ENCODE data around the gene ZBTB48. TPM values are rescaled to one million over a fixed set of nuclear protein-coding genes. Genes with fewer than 3 reads are reported as not detected.
"Not testable (repeated sequence)": the region's sequence is repeated elsewhere in the genome, so short reads cannot be mapped to it uniquely, and the experiment has no call there.

ZBTB48 gene
- polyA plus RNA-seq, 4 donors = 27.9 to 42.0 (median 35.7) TPM

DNA sequence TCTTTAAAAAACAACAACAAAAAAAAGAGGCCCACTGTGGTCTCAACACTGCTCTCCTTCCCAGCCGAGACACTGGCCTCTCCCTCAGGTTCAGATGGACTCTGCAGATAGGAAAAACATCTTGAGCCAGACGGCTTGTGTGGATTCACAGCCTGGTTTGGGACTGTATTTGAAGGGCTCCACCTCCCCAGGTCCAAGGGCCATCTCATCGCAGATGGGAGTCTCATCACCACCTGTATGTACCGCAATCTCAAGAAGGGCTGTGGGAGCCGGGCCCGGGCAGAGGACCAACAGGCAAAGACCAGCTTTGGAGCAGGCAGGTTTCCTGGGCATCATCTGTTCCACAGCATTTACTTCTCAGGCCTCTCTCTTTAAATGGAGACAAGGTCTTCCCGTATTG, 10.3 kb downstream of the ZBTB48 start:
- DNase-seq (ENCODE audit: low read depth in 4 of 4, low spot score in 2 of 4) = no peak

DNA sequence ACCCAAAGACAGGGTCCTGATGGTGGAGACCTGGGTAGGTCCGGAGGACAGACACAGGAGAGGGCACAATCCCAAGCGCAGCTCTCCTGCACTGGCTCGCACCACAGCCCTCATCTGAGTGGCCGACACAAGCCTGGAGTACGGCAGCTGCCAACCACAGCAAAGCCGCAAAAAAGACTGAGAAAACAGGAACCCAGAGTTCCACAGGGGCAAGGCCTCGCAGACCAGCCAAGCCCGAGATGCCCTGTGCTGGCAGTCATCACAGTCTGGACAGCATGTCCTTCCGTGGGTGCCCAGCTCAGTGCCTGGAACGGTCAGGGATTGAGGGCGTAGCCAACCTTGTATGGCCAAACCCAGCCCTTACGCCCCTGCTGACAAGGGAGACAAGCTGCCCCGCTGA, 11.4 kb downstream of the ZBTB48 start:
- no peak for DNase-seq (ENCODE audit: low read depth in 4 of 4, low spot score in 2 of 4)

GRCh38 chr1:6591644-6592043, 11.8 kb downstream of the ZBTB48 start:
- no peak for DNase-seq (ENCODE audit: low read depth in 4 of 4, low spot score in 2 of 4)

- DNase-seq (ENCODE audit: low read depth in 4 of 4, low spot score in 2 of 4) = no peak
Observed at GRCh38 chr1:6592441-6592840, 12.6 kb downstream of the ZBTB48 start.

DNA sequence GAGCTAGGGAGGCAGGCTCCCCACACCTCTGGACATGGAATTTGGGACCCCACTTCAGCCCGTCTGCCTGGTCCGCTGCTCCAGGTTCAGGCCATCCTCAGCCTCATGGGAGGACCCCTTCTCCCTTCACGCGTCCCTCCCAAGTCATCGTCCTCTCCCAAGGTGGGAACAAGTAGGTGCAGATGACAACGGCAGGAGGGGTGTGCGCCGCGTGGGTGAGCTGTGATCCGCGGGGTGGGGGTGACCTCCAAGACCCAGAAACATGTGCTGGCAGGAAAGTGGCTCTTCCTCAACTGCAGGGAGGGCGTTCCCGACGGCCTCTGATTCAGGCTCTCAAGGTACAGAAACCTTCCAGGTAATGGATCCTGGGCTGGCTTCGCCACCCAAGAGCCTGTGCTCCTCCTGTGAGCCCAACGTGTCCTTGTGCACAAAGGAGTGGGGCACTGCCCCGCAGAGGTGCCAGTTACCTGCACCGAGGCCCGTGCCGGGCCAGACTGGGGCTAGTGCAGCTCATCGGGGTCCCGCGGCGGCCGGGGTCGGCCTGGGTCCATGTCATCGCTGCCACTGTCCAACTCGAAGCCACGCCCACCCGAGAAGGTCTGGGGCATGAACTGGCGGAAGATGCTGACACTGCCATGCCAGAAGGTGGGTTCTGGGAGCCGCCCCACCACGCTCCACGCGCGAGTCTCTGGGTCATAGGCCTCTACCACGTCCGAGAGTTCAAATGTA, 13.2 kb downstream of the ZBTB48 start:
- no peak for DNase-seq (ENCODE audit: low read depth in 4 of 4, low spot score in 2 of 4)

DNA sequence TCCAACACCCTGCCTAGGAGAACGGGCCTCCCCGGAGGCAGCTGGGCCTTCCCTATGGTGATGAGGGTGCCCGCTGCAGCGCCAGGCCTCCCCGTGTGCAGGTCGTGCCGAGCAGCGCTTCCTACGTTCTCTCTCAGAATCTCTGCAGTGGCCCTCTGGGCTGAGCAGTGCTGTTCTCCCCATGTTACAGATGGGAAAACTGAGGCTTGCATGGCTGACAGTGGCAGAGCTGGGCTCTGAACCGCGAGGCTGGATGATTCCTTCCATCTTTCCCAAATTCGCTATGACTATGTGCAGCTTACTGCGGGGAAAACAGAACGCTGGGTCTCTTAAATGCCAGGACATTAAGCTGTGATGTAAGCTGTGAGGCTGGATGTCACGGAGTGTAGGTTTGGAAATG, 14.0 kb downstream of the ZBTB48 start:
- no peak for DNase-seq (ENCODE audit: low read depth in 4 of 4, low spot score in 2 of 4)

- DNase-seq (ENCODE audit: low read depth in 4 of 4, low spot score in 2 of 4) = no peak
Observed at GRCh38 chr1:6594977-6595740, 15.4 kb downstream of the ZBTB48 start.

DNA sequence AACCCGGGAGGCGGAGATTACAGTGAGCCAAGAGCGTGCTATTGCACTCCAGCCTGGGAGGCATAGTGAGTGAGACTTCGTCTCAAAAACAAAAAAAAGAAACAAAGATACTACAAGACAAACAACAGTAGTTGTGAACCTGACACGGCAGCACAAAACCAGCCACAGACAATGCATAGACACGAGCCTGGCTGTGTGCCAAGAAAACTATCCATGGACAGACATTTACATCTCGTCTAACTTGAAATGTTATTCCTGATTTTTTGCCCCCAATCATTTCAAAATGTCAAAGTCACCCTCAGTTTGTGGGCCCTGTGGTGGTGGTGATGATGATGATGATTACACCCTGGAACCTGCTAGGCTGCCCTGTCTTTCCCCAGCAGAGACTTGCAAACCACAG, 16.6 kb downstream of the ZBTB48 start:
- DNase-seq (ENCODE audit: low read depth in 4 of 4, low spot score in 2 of 4) = no peak

DNA sequence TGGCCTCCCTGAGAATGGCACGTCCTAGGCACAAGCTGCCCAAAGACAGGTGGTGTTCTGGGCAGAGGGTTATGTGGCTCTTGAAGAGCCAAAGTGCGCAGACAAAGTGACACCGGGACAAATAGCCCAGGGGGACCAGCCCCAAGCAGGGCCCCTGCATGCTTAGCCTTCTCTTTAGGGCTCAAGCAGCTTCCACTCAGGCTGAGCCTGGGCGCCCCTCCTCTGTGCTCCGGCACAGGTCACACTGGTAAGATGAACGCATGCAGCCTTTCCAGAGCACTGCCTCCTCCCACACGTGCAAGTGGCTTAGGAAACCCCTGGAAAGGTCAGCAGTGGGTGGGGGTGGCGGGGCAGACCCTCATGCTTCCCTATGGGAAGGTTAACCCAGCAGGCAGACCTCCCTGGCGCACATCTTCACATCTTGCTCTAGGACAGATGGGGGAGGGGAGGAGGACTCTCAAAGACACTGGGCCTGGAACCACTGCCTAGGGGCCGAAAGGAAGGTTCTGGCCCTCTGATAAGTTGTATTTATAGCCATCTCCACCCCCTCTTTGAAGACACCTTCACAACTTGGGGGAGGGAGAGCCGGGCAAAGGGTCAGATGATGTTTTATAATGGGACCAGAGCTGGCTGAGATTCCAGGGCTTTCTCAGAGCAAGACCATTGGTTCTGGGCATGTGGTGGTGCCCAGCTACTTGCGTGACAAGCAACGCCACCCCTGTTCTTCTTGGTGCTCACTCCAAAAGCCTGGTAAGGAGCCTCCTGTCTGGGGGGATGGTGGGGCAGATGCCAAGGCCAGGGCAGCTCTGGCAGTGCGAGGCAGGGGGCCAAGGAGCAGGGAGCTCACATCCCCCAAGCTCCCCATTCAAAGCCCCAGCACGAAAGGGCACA, 17.3 kb downstream of the ZBTB48 start:
- DNase-seq (ENCODE audit: low read depth in 4 of 4, low spot score in 2 of 4) = no peak

DNA sequence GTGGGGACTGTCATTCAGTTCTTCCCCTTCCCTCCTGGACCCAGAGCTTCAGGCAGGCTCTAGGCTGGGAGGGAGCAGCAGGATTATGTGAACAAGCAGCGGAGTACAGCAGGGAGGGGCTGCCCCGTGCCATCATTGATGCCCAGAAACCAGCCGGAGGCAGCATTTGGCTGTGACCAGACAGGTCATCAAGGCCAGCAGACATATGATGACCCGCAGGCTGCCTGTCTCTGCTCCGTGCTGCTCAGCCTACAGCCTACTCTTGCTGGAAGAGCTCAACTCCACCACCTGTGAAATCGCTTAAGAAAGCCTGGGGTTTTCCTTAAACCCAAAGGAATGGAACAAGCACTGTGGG, 18.0 kb downstream of the ZBTB48 start:
- no peak for DNase-seq (ENCODE audit: low read depth in 4 of 4, low spot score in 2 of 4)

DNA sequence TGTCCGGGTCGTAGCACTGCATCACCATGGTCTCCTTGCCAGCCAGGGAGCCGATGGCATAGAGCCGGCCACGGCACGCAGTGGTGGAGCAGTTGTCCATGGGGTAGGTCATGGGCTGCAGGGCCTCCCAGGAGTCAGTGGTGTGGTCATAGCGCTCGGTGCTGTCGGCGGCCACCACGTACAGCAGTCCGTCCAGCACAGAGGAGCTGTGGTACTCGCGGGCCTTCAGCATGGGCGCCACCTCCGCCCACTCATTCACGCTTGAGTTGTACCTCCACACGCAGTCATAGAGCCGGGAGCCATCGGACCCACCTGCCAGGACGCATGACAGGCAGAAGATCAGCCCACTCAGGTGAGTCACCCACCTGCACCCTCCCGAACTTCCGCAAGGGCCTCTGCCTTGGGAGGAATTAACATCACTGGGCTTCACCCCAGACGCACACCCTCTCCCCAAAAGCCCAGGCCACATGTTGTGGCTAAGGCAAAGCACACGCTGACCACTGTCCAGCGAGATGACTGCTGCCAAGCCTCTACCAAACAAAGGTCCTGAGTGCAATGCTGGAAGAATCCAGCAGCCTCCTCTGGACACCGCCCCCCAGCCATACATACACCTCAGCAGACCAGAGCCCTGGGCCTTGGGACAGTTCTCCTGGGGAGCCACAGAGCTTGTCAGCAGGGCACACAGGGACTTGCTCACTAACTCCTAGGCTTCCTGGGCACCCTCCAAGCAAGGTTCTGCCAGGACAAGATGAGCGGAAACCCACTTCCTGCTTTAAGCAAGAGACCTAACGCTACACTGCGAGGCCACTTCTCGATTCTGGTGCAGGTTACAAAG, 19.6 kb downstream of the ZBTB48 start:
- DNase-seq (ENCODE audit: low read depth in 4 of 4, low spot score in 2 of 4) = no peak

GRCh38 chr1:6599991-6600390, 20.2 kb downstream of the ZBTB48 start:
- DNase-seq (ENCODE audit: low read depth in 4 of 4, low spot score in 2 of 4) = not testable (repeated sequence)

- no peak for DNase-seq (ENCODE audit: low read depth in 4 of 4, low spot score in 2 of 4)
Observed at GRCh38 chr1:6600410-6601048, 20.7 kb downstream of the ZBTB48 start.

- DNase-seq (ENCODE audit: low read depth in 4 of 4, low spot score in 2 of 4) = no peak
Observed at GRCh38 chr1:6601049-6601922, 21.5 kb downstream of the ZBTB48 start.

DNA sequence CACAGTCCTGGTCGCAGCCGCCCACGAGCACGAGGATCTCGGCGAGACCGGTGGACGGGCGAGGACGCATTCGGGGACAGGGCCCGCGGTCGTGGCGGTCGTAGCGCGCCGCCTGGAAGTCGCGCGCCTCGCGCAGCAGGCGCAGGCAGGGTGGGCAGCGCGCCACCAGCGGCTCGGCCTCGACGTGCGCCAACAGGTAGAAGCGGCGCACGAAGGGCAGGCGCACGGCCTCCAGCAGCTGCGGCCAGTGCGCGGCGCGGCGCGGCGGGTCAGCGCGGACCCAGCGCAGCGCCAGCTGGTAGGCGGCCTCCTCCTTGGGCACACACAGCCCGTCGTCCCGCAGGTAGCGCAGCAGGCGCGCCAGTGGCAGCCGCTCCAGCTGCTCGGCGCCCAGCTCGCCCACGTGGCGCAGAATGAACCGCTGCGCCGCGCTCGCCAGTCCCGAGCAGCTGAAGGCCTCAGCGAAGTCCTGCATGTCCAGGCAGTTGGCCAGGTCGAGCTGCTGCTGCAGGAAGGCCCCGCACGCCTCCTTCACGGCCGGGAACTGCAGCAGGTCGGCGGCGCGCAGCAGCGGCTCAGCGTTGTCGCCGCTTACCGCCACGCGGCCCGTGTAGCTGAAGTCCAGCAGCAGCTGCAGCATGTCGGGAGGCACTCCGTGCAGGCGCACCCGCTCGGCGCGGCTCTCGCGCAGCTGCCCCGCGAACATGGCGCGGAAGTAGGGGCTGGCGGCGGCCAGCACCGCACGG, 22.3 kb downstream of the ZBTB48 start:
- no peak for DNase-seq (ENCODE audit: low read depth in 4 of 4, low spot score in 2 of 4)

DNA sequence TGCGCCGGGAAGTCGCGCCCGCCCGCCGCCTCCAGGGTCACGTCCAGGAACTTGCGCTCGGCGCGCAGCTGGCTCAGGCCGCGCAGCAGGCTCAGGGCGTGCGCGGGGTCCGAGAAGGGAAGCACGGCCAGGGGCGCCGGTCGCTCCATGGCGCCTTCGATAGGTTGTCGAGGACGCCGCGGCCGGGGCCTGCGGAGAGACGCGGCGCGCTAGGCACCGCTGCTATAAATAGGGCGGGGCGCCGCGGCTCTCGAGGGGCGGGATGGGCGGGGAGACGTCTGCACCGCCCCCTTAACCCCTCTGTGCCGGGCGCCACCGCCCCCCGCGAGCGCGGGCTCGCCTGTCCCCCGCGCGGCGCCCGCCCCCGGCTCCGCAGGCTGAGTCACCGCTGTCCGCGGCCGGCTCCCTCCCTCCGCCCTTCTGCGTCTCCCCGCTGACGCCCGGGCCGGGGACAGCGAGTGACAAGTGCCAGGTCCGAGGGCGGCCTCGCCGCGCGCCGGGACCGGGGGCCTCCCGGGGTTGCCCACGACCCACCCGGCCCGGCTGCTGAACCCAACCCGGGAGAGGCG, 23.0 kb downstream of the ZBTB48 start, which contains the start of gene KLHL21:
Gene KLHL21 (minus strand): TSS at position 201 of the 569 bp plus-strand sequence. CDS start 52 bp downstream, at position 149.
- peak in 1 of 4 donors; percentile 73 for DNase-seq (ENCODE audit: low read depth in 4 of 4, low spot score in 2 of 4)

- no peak for DNase-seq (ENCODE audit: low read depth in 4 of 4, low spot score in 2 of 4)
Observed at GRCh38 chr1:6603238-6603914, 23.6 kb downstream of the ZBTB48 start.

All from left renal cortex interstitium (tissue), 4 donors.